HepG2 (cell line): Measurements from ENCODE around the gene SLC39A3. TPM values are rescaled to one million over a fixed set of nuclear protein-coding genes. Genes with fewer than 3 reads are reported as not detected.
A peak's percentile ranks its signal among the peaks of the same experiment; 100 is the strongest.

Source experiments
- BCL6 ChIP-seq: IDR thresholded peaks from 2 replicates; pipeline ENCODE4 v1.6.1; 2016; ENCODE audit warnings: missing genetic modification reagents, missing compliant biosample characterization
- FLYWCH1 ChIP-seq: sonication (generic); formaldehyde crosslinking; IDR thresholded peaks from 2 replicates; pipeline ENCODE4 v1.8.1; 2023; ENCODE audit warnings: mild to moderate bottlenecking, missing genetic modification reagents
- NAIF1 ChIP-seq: sonication (generic); formaldehyde crosslinking; IDR thresholded peaks from 2 replicates; pipeline ENCODE4 v1.5.0; 2020; ENCODE audit warnings: mild to moderate bottlenecking, missing genetic modification reagents, borderline replicate concordance
- RFX3 ChIP-seq: IDR thresholded peaks from 2 replicates; pipeline ENCODE4 v1.6.1; 2016; ENCODE audit warnings: missing biosample characterization, missing genetic modification reagents
- TFDP2 ChIP-seq: sonication (generic); formaldehyde crosslinking; IDR thresholded peaks from 2 replicates; pipeline ENCODE4 v1.4.0; 2020; ENCODE audit warnings: missing genetic modification reagents
- U2AF1 ChIP-seq: fragments of 200-400 bp; formaldehyde crosslinking; optimal IDR thresholded peaks from 2 replicates; pipeline ENCODE3; 2017; ENCODE audit warnings: mild to moderate bottlenecking, low read depth, low read length
- YEATS4 ChIP-seq: sonication (generic); formaldehyde crosslinking; IDR thresholded peaks from 2 replicates; pipeline ENCODE4 v1.4.0; 2020; ENCODE audit warnings: missing genetic modification reagents, borderline replicate concordance
- ZBTB4 ChIP-seq: sonication (generic); formaldehyde crosslinking; IDR thresholded peaks from 2 replicates; pipeline ENCODE4 v1.4.0; 2020; ENCODE audit warnings: missing genetic modification reagents, mild to moderate bottlenecking, borderline replicate concordance
- ZNF512B ChIP-seq: sonication (generic); formaldehyde crosslinking; IDR thresholded peaks from 2 replicates; pipeline ENCODE4 v1.5.1; 2020; ENCODE audit warnings: missing genetic modification reagents, mild to moderate bottlenecking, borderline replicate concordance
- ZNF563 ChIP-seq: sonication (generic); formaldehyde crosslinking; IDR thresholded peaks from 2 replicates; pipeline ENCODE4 v1.8.0; 2022; ENCODE audit warnings: mild to moderate bottlenecking, moderate library complexity, missing genetic modification reagents
- ZNF784 ChIP-seq: sonication (generic); formaldehyde crosslinking; IDR thresholded peaks from 2 replicates; pipeline ENCODE4 v1.5.1; 2020; ENCODE audit warnings: missing genetic modification reagents, mild to moderate bottlenecking, borderline replicate concordance
- ZSCAN5A ChIP-seq: sonication (generic); formaldehyde crosslinking; IDR thresholded peaks from 2 replicates; pipeline ENCODE4 v1.8.0; 2022; ENCODE audit warnings: mild to moderate bottlenecking, missing genetic modification reagents, borderline replicate concordance
- polyA plus RNA-seq, 8 experiments: library from polyadenylated mRNA; depleted of rRNA in 3 of 8; stranded (reverse) in 7 of 8; unstranded in 1 of 8; fragments of >200 nt; fragmentation: Illumina TruSeq in 4 of 8; extraction: Trizol in 4 of 8; gene quantifications; 2 replicates each; pipeline versions ENCODE4 v1.2.1 to v1.2.3, GENCODE V29; 2011 to 2016; ENCODE audit warnings: low read depth in 4 of 8, missing spikeins in 1 of 8, mixed read lengths in 1 of 8; ENCODE audit not compliant: insufficient read depth in 1 of 8
- total RNA-seq, 5 experiments: library from RNA; depleted of rRNA; stranded (reverse); fragments of >200 nt; fragmentation: Illumina TruSeq; extraction: Trizol; gene quantifications; 2 replicates each; pipeline ENCODE4 v1.2.3, GENCODE V29; 2016; ENCODE audit warnings: low read depth in 1 of 5
- TF ChIP-seq, protein P1 (sequence below): IDR thresholded peaks from 2 replicates; pipeline ENCODE4 v1.6.1; 2016; ENCODE audit warnings: missing compliant biosample characterization, missing genetic modification reagents, borderline replicate concordance
- TF ChIP-seq, protein P2 (sequence below): IDR thresholded peaks from 2 replicates; pipeline ENCODE4 v1.6.1; 2016; ENCODE audit warnings: mild to moderate bottlenecking

SLC39A3 gene
- total and polyA plus RNA-seq, 2 of the 13 experiments (the other 11 are each of a cell fraction or from before 2014, with no cell fraction given) = 33.6 to 41.6 TPM

GRCh38 chr19:2775556-2776430, 36.0 kb upstream of the SLC39A3 start (continued):
- TF ChIP-seq ZBTB4 (CRISPR knock-in tag) = no peak
- TF ChIP-seq U2AF1 = no peak
- TF ChIP-seq, protein P1, sequence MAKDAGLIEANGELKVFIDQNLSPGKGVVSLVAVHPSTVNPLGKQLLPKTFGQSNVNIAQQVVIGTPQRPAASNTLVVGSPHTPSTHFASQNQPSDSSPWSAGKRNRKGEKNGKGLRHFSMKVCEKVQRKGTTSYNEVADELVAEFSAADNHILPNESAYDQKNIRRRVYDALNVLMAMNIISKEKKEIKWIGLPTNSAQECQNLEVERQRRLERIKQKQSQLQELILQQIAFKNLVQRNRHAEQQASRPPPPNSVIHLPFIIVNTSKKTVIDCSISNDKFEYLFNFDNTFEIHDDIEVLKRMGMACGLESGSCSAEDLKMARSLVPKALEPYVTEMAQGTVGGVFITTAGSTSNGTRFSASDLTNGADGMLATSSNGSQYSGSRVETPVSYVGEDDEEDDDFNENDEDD (CRISPR knock-in tag) = no peak
- TF ChIP-seq TFDP2 (CRISPR knock-in tag) = no peak
- no peak for TF ChIP-seq NAIF1 (CRISPR knock-in tag)
- TF ChIP-seq ZNF512B (CRISPR knock-in tag) = no peak
- no peak for TF ChIP-seq RFX3 (CRISPR knock-in tag)
- TF ChIP-seq YEATS4 (CRISPR knock-in tag) = peak; percentile 56; the same call in 1 of the 2 replicates
- no peak for TF ChIP-seq FLYWCH1
- TF ChIP-seq ZNF563 (CRISPR knock-in tag) = no peak
- TF ChIP-seq BCL6 (CRISPR knock-in tag) = no peak
- no peak for TF ChIP-seq ZSCAN5A
- no peak for TF ChIP-seq ZNF784
- TF ChIP-seq, protein P2, sequence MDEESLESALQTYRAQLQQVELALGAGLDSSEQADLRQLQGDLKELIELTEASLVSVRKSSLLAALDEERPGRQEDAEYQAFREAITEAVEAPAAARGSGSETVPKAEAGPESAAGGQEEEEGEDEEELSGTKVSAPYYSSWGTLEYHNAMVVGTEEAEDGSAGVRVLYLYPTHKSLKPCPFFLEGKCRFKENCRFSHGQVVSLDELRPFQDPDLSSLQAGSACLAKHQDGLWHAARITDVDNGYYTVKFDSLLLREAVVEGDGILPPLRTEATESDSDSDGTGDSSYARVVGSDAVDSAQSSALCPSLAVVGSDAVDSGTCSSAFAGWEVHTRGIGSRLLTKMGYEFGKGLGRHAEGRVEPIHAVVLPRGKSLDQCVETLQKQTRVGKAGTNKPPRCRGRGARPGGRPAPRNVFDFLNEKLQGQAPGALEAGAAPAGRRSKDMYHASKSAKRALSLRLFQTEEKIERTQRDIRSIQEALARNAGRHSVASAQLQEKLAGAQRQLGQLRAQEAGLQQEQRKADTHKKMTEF (CRISPR knock-in tag) = 0 out of 2 replicates have a peak, but pooled peaks have one; percentile 41
